ENCODE data around the gene POLN. TPM values are rescaled to one million over a fixed set of nuclear protein-coding genes. Genes with fewer than 3 reads are reported as not detected.
A peak's percentile ranks its signal among the peaks of the same experiment; 100 is the strongest.

The POLN gene
- total RNA-seq: 1 to 10 TPM; 2.6 to 6.9 (median 3.3) TPM
- 1.9 TPM for total RNA-seq (2013)

- intact Hi-C loops (cut with micrococcal nuclease): loop anchor here (1.0 to 5.0 kb wide), 5 partner anchors 21 to 296 kb away; partner anchors contain the start of genes CFAP99, FAM193A, MXD4 and ZFYVE28
- peak within 1 kb of the TSS; percentile 93 for H3K4me3 Mint-ChIP-seq
- H3K9me3 Mint-ChIP-seq: no peaks in the 10 kb centered on the region
- peak; percentile 92 to 99 (median 95) for ATAC-seq
- under 1% methylated on average over 88 of the region's 88 CpGs for WGBS (ENCODE audit: insufficient coverage)
- Histone ChIP-seq H3K27ac (ENCODE audit: low read length) (peak within 1 kb of the TSS; percentile 66), H3K4me3 (ENCODE audit: low read length) (peak within 1 kb of the TSS; percentile 95), H3K4me1 (ENCODE audit: control insufficient read depth, insufficient read depth, low read length) (peaks cover 21% of the 10 kb centered on the region), H3K27me3 (ENCODE audit: control insufficient read depth, insufficient read depth, low read length) (no peaks in the 10 kb centered on the region), H3K36me3 (ENCODE audit: control insufficient read depth, insufficient read depth, low read length) (peaks cover 13% of the 10 kb centered on the region), H3K9me3 (ENCODE audit: control insufficient read depth, insufficient read depth, low read length) (no peaks in the 10 kb centered on the region)
- no peaks in the 10 kb centered on the region for H3K36me3 Mint-ChIP-seq
- H3K27ac Mint-ChIP-seq: peak within 1 kb of the TSS; percentile 90 to 91
- peak; percentile 99 to 100 for DNase-seq
- peaks cover 46 to 64% of the 10 kb centered on the region in 2 donors for H3K4me1 Mint-ChIP-seq
- no peak for TF ChIP-seq CTCF (IDR thresholded peaks at IDR 0.05)
- H3K27me3 Mint-ChIP-seq (ENCODE audit: low read depth in 2 of 2): no peaks in the 10 kb centered on the region
These were observed at the start of gene POLN, which contains the start of gene HAUS3 for GRCh38 chr4:2241410-2242353. Gene POLN, minus strand, starts transcription at chr4:2242121. Its CDS starts 12,890 bp downstream, at chr4:2229231. Gene HAUS3, minus strand, starts transcription at chr4:2242121. Its CDS starts 1,175 bp downstream, at chr4:2240946.

DNA sequence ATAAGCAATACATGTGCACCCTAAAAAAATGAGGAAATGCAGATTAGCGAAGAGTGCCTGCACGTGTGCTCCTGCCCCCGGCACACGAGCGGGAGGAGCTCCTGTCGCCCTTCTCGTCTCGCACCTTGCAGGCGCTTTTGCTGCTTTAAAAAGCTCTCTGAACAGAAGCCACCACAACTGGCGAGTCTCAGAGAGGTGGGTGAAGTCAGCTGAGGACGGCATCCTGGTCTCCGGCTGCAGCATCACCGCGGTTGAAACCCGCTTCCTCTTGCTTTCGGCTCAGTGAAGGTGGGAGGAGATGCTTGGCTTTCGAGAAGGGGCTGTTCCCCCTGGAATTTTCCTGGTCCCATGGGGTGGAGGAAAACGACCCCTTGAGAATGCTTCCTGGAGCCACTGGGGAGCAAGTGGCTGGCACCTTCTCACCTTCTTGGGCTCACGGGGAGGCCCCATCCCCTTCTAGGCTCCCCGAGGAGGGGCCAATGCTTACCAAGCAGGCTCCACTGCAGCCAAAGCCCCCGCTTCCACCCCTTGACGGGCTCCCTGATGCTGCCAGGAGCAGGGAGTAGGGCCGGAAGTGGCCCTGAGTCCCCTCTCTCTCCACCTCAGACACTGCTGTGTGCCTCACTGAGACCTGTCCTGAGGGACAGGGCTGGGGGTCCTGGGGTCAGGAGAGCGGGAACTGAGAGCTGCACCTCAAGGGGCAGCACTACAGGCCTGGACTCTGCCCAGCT lies 49.2 kb upstream of the POLN start:
- ATAC-seq (peak; percentile 88 to 92 (median 92)), DNase-seq (peak; percentile 78 to 95)
- no peaks in the 10 kb centered on the region for H3K36me3 ChIP-seq (ENCODE audit: control insufficient read depth, insufficient read depth, low read length)
- Mint-ChIP-seq H3K27me3 (ENCODE audit: low read depth in 2 of 2) (no peaks in the 10 kb centered on the region), H3K4me1 (peaks cover 11 to 24% of the 10 kb centered on the region in 2 donors), H3K36me3 (no peaks in the 10 kb centered on the region), H3K9me3 (no peaks in the 10 kb centered on the region), H3K4me3 (peak overlapping the region; percentile 87), H3K27ac (peak overlapping the region; percentile 95)
- TF ChIP-seq CTCF (IDR thresholded peaks at IDR 0.05): no peak
- H3K4me1 ChIP-seq (ENCODE audit: control insufficient read depth, insufficient read depth, low read length): peaks cover 39% of the 10 kb centered on the region
- WGBS (ENCODE audit: insufficient coverage): 6% methylated on average over 24 of the region's 24 CpGs
- no peaks in the 10 kb centered on the region for H3K9me3 ChIP-seq (ENCODE audit: control insufficient read depth, insufficient read depth, low read length)
- H3K27me3 ChIP-seq (ENCODE audit: control insufficient read depth, insufficient read depth, low read length): no peaks in the 10 kb centered on the region
- intact Hi-C loops (cut with micrococcal nuclease): loop anchor here (1.0 to 2.0 kb wide), 4 partner anchors 9 to 122 kb away; partner anchors contain the start of gene MXD4
- peak overlapping the region; percentile 72 for H3K27ac ChIP-seq (ENCODE audit: low read length)
- no peak overlapping the region for H3K4me3 ChIP-seq (ENCODE audit: low read length)

DNA sequence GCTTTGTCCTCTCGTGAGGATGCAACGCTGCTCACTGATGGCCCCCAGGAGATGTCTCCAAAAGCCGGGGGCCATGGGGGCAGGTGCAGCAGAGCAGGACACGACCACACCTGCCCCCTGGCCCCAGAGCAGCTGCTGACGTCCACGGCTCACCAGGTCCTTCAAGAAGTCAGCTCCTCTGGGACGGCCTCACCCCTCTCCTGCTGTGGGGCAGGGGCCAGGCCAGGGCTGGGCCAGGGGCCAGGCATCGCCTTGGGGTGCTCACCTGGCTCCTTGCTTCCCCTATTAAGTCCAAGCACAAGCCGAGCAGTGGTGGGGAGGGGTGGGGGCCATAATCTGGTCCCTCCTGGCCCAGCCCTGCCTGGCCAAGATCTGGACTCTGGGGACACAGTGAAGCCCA lies 48.6 kb upstream of the POLN start:
- WGBS (ENCODE audit: insufficient coverage): 80% methylated on average over 9 of the region's 9 CpGs
- no peak overlapping the region for H3K4me3 ChIP-seq (ENCODE audit: low read length)
- H3K4me1 Mint-ChIP-seq: peaks cover 11 to 22% of the 10 kb centered on the region in 2 donors
- H3K36me3 ChIP-seq (ENCODE audit: control insufficient read depth, insufficient read depth, low read length): no peaks in the 10 kb centered on the region
- peak overlapping the region; percentile 95 for H3K27ac Mint-ChIP-seq
- no peaks in the 10 kb centered on the region for H3K9me3 ChIP-seq (ENCODE audit: control insufficient read depth, insufficient read depth, low read length)
- no peak for TF ChIP-seq CTCF (IDR thresholded peaks at IDR 0.05)
- peak overlapping the region; percentile 87 for H3K4me3 Mint-ChIP-seq
- H3K4me1 ChIP-seq (ENCODE audit: control insufficient read depth, insufficient read depth, low read length): peaks cover 40% of the 10 kb centered on the region
- H3K27me3 ChIP-seq (ENCODE audit: control insufficient read depth, insufficient read depth, low read length): no peaks in the 10 kb centered on the region
- no peaks in the 10 kb centered on the region for H3K9me3 Mint-ChIP-seq
- H3K27ac ChIP-seq (ENCODE audit: low read length): peak overlapping the region; percentile 72
- H3K27me3 Mint-ChIP-seq (ENCODE audit: low read depth in 2 of 2): no peaks in the 10 kb centered on the region
- DNase-seq (no peak), ATAC-seq (no peak)
- H3K36me3 Mint-ChIP-seq: no peaks in the 10 kb centered on the region
- intact Hi-C loops (cut with micrococcal nuclease): loop anchor here (2.0 kb wide), 1 partner anchor 64 kb away; no protein-coding TSS in a partner anchor

All from natural killer cell (primary cell).